GM21723 (cell line): Measurements from ENCODE around the gene NANP.
"Not testable (repeated sequence)": the region's sequence is repeated elsewhere in the genome, so short reads cannot be mapped to it uniquely, and the experiment has no call there.

ENCODE experiments used
- ATAC-seq: cut with Tn5 transposase; IDR thresholded peaks from one replicate; pipeline ENCODE4 v1.9.1; 2021; ENCODE audit warnings: mild to moderate bottlenecking, moderate library complexity; ENCODE audit not compliant: unreplicated experiment

The NANP gene

GRCh38 chr20:25608774-25609173, 15.0 kb downstream of the NANP start:
- no peak for ATAC-seq

GRCh38 chr20:25606094-25606695, 17.6 kb downstream of the NANP start:
- ATAC-seq: no peak

GRCh38 chr20:25605148-25605547, 18.7 kb downstream of the NANP start:
- no peak for ATAC-seq

DNA sequence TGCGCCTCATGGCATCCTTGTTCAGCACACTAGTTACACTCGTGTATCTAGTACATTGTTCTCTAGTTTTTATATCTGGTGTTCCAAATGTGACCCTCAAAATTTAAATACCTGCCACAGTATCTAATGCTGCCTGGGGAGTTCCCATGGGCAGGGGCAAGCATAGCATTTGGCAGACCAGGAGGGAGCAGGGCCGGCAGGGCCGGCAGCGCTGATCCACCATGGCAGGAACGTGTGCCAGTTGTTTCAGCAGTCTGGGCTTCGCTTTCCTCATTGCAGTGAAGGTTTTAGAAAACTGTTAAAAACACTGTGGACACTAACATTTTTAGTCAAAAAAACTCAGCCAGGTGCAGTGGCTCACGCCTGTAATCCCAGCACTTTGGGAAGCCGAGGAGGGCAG, 19.2 kb downstream of the NANP start:
- ATAC-seq: no peak

DNA sequence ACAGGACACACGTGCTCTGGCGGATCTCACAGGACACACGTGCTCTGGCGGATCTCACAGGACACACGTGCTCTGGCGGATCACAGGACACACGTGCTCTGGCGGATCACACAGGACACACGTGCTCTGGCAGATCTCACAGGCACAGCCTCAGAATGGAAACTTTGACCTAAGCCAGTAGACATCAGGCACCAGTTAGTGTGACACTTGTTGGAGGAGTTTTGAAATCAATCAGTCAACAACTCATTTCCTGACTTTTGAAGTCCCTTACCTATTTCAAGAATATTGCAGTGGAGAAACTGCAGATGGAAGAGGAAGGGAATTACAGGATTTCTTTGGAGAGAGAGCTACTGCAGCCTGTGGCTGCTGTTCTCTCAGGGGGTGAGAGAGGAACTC, 20.9 kb downstream of the NANP start:
- ATAC-seq: not testable (repeated sequence)

- not testable (repeated sequence) for ATAC-seq
Measured at GRCh38 chr20:25602191-25602913, 21.5 kb downstream of the NANP start.

GRCh38 chr20:25601659-25602058, 22.2 kb downstream of the NANP start:
- ATAC-seq: no peak

DNA sequence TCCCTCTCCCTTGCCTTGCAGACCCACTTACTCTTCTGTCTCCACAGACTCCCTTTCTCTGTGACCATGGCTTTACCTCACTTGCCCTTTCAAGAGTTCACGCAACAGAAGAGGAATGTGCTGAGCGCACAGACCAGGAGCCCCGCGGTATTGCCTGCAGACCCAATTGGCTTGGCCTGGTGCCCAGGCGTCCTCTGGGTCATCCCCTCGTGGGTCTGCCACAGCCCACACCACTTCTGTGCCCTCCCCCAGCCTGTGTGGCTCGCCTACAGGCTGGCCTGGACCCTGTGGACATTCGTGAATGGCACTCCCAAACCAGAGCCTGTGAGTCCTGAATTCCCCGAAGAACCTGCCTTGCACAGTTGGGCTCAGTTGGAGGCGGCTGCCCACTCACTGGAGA, 23.2 kb downstream of the NANP start:
- ATAC-seq: no peak

- no peak for ATAC-seq
Measured at GRCh38 chr20:25592135-25592852, 31.5 kb downstream of the NANP start.

DNA sequence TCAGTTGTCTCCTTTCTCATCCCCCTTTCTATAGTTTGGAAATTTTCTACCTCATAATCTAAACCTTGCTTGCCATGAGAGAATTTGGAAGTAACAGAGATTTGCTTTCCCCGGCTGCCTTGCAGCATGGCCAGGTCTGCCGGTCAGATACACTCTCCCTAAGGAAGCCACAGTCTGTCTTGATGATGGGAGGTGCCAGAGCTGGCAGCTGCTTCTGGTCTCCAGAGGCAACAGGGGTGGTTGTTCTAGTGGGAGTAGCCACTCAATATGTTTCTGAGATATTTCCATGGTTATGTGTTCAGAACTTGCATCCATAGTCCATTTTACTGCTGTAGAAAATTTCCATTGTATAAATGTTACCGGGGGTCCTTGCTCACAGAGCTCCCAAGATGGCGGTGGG, 33.0 kb downstream of the NANP start:
- ATAC-seq: not testable (repeated sequence)

DNA sequence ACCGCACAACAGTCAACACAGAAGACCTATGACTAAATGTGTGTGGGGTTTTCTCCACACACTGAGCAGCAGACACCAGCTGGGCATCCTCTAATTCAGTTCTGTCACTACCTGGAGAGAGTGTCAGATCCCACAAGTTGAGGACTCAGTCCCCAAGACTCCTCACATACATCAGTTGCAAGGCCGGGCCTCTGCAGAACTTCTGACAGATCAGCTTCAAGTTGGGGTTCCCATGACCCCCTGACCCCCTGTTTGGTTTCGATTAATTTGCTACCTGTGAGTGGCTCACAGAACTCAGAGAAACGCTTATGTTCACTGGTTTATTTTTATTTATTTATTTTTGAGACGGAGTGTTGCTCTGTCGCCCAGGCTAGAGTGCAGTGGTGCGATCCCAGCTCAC, 35.3 kb downstream of the NANP start:
- ATAC-seq: no peak

GRCh38 chr20:25587536-25587935, 36.3 kb downstream of the NANP start:
- ATAC-seq: no peak

DNA sequence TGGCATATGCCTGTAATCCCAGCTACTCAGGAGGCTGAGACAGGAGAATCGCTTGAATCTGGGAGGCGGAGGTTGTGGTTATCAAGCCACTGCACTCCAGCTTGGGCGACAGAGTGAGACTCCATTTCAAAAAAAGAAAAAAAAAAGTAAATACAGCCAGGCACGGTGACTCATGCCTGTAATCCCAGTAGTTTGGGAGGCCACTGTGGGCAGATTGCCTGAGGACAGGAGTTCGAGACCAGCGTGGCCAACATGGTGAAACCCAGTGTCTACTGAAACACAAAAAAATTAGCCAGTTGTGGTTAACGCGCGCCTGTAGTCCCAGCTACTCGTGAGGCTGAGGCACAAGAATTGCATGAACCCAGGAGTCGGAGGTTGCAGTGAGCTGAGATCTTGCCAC, 36.9 kb downstream of the NANP start:
- ATAC-seq: no peak

DNA sequence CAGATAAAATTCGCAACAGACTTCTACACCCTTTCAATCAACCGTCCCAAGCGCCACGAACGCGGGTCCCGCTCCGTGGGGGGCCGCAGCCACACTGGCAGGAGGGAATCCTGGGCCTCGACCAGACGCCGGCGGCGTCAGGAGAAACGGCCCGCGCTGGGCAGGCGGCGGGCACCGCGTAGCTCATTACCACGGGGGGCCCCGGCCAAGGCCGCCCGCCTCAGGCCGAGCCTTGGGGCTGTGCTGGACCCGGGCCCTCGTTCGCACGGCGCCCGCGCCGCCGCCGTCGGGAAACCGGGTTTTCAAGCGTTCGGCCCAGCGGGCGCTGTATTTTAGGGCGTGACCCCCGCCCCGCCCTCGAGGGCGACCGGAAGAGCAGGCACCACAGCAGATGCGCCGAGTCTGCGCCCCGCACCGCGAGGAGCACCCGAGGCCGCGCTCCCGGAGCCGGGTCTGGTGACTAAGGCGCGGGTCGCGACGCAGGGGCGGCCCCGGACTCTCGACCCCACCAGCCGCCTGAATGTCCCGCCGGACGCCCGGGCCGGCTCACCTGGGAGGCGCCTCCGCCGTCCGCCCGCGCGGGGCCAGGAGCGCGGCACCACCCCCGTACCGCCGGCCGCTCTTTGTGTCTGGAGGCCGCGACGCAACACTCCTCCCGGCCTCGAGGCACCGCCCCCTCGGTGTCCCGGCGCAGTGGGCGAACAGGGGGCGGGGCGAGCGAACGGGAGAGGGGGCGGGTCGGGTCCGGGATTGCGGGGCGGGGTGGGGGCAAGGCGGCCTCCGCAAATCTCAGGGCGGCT, 38.7 kb downstream of the NANP start, which contains the start of gene NINL:
Gene NINL, minus strand, starts transcription at position 627 of the 800 bp plus-strand sequence. CDS start 58,944 bp downstream, outside the sequence.
- ATAC-seq: peak; percentile 77

- ATAC-seq: not testable (repeated sequence)
Measured at GRCh38 chr20:25583607-25584006, 40.2 kb downstream of the NANP start.

DNA sequence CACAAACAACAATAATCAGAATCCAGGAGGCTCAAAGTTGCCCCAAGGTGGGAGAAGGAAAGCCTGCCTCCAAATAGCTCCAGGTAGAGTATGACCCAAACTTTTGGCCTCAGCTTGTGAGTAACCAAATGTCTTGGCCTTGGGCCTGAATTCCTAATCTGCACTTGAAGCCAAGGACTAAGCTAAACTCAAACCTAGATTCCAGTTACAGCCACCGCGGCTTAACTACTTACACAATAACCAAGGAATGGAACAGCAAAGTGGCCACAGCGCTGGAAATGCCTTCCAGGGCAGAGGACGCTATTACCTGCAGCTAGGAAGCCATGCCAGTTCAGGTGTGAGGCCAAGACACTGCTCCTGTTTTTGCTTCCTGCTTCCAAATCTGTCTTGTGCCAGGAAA, 43.1 kb downstream of the NANP start:
- ATAC-seq: no peak

GRCh38 chr20:25579081-25579770, 44.6 kb downstream of the NANP start:
- no peak for ATAC-seq

DNA sequence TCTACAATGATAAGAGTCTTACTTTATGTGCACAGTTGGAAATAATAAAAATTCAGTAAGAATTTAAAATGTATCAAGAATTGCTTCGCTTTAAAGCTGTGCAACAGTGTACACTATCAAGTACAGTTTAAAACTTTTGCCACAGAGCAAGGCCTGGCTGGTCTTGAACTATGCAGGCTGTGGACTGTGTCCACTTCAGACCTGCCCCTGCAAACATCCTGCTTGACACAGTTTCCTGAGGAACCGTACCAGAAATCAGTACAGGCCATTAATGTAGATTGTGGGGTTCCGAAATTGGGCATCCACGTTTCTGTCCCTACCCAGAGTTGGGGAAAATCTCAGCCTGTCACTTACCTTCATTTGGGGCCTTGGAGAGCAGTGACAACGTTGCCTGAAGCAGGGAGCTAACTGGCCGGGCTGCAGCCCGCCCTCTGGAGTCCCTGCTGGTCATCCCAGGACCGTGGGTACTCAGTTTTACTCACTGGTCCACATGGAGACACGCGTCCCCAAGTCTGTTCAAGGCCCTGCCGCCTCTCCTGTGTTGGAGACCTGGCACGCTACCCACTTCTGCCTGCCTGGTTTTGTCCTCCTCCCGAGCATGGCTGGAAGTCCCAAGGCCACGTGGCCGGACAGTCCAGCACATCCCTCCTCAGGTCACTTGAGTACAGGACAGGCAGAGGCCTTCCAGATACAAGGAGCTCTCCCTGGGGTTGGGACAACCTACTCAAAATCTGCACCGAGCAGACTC, 46.9 kb downstream of the NANP start:
- ATAC-seq: no peak

DNA sequence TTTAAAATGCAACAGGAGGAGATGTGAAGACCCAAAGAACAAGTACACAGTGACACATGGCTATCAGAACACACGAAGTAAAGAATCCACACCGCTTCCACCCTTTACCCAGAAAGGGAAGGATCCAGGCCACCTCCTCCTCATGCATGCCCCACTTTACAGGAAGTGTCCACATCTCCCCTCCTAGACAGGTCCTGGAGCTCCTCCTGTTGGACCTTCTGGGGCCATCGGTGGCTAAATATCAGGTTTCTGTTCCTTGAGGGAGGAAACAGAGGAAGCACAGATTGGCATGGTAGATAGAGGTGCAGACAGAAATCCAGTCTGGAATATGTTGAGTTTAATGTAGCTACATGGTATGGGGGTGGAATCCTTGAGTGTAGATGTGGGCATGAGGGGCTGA, 49.4 kb downstream of the NANP start:
- no peak for ATAC-seq
